SK-N-SH (cell line): ENCODE measurements around the gene SAG. TPM values are rescaled to one million over a fixed set of nuclear protein-coding genes. Genes with fewer than 3 reads are reported as not detected.

Experiments used
- CTCF ChIA-PET: fragments of 300-600, 350-600 bp; formaldehyde crosslinking; extraction: SDS; loops from one replicate; lab custom pipeline; 2021; lab: Yijun Ruan, JAX
- POLR2A ChIA-PET: fragments of 350-600 bp; sonication (Branson Sonifier 250); formaldehyde crosslinking; extraction: SDS; loops from one replicate; lab custom pipeline; 2020; ENCODE audit warnings: antibody characterized with exemption, inconsistent platforms; lab: Yijun Ruan, JAX
- DNase-seq: peaks from one replicate; pipeline ENCODE4 v3.0.0; 2012
- H2AFZ ChIP-seq: fragments of 200-600 bp; sonication (generic); 2 replicates; pipeline ENCODE4 v1.8.1; 2016; ENCODE audit warnings: antibody characterized with exemption, mild to moderate bottlenecking, low read depth
- H3F3A ChIP-seq: fragments of 200-600 bp; sonication (generic); replicated peaks from 2 replicates; pipeline ENCODE3; 2016; ENCODE audit warnings: antibody characterized with exemption, mild to moderate bottlenecking; ENCODE audit not compliant: insufficient read depth
- H3K27ac ChIP-seq, 2 experiments: fragments of 200-500 bp in 1 of 2; fragments of 200-600 bp in 1 of 2; sonication (Bioruptor generic) in 1 of 2; sonication (generic), shearing (Covaris generic) in 1 of 2; 2 replicates each; pipeline versions ENCODE4 v1.5.1 to v1.6.1; 2014 to 2016; ENCODE audit warnings: low read depth in 2 of 2, inconsistent platforms in 1 of 2, low read length in 1 of 2, mild to moderate bottlenecking in 1 of 2, mixed read lengths in 1 of 2
- H3K27me3 ChIP-seq: fragments of 200-600 bp; sonication (generic), shearing (Covaris generic); 2 replicates; pipeline ENCODE4 v1.6.1; 2016; ENCODE audit warnings: mixed run types; ENCODE audit not compliant: insufficient read depth
- H3K36me3 ChIP-seq, 2 experiments: fragments of 200-500 bp in 1 of 2; fragments of 200-600 bp in 1 of 2; sonication (Bioruptor generic) in 1 of 2; sonication (generic) in 1 of 2; replicated peaks in 1 of 2; 2 replicates each; pipeline versions ENCODE3 to v1.5.1; 2014 to 2016; ENCODE audit warnings: low read length in 1 of 2, mild to moderate bottlenecking in 1 of 2; ENCODE audit not compliant: insufficient read depth in 2 of 2, control insufficient read depth in 1 of 2
- H3K4me1 ChIP-seq, 2 experiments: fragments of 200-500 bp in 1 of 2; fragments of 200-600 bp in 1 of 2; sonication (Bioruptor generic) in 1 of 2; sonication (generic), shearing (Covaris generic) in 1 of 2; 2 replicates each; pipeline versions ENCODE4 v1.5.1 to v1.6.1; 2014 to 2016; ENCODE audit warnings: low read depth in 1 of 2, low read length in 1 of 2, mixed run types in 1 of 2; ENCODE audit not compliant: insufficient read depth in 2 of 2, control insufficient read depth in 1 of 2
- H3K4me2 ChIP-seq: fragments of 200-600 bp; sonication (generic), shearing (Covaris generic); 2 replicates; pipeline ENCODE4 v1.6.1; 2017; ENCODE audit warnings: mixed run types
- H3K4me3 ChIP-seq, 2 experiments: fragments of 200-500 bp in 1 of 2; fragments of 200-600 bp in 1 of 2; sonication (Bioruptor generic) in 1 of 2; sonication (generic), shearing (Covaris generic) in 1 of 2; 2 replicates each; pipeline versions ENCODE4 v1.5.1 to v1.8.1; 2014 to 2016; ENCODE audit warnings: low read depth in 2 of 2, inconsistent platforms in 1 of 2, low read length in 1 of 2, mild to moderate bottlenecking in 1 of 2, mixed read lengths in 1 of 2, moderate library complexity in 1 of 2
- H3K79me2 ChIP-seq: fragments of 200-600 bp; sonication (generic); 2 replicates; pipeline ENCODE4 v1.8.1; 2017; ENCODE audit warnings: mild to moderate bottlenecking; ENCODE audit not compliant: insufficient read depth
- H3K9ac ChIP-seq: fragments of 200-600 bp; sonication (generic); 2 replicates; pipeline ENCODE4 v1.6.1; 2017; ENCODE audit warnings: mixed run types
- H3K9me2 ChIP-seq: fragments of 200-600 bp; sonication (generic); 2 replicates; pipeline ENCODE4 v1.6.1; 2017; ENCODE audit warnings: mixed run types
- H3K9me3 ChIP-seq: fragments of 200-600 bp; sonication (generic); 2 replicates; pipeline ENCODE4 v1.6.1; 2017; ENCODE audit warnings: mixed run types, mild to moderate bottlenecking, moderate library complexity
- H4K20me1 ChIP-seq: fragments of 200-600 bp; sonication (generic); 2 replicates; pipeline ENCODE4 v1.6.1; 2017; ENCODE audit warnings: mild to moderate bottlenecking, mixed run types; ENCODE audit not compliant: insufficient read depth
- CHD2 ChIP-seq: fragments of 150-350 bp; IDR thresholded peaks from 2 replicates; pipeline ENCODE4 v1.6.1; 2018; ENCODE audit warnings: low read length; ENCODE audit not compliant: partially characterized antibody
- CTCF ChIP-seq: fragments of 200-600 bp; sonication (generic); IDR thresholded peaks from 2 replicates; pipeline ENCODE4 v1.6.1; 2017; ENCODE audit warnings: antibody characterized with exemption, mild to moderate bottlenecking, moderate library complexity
- EP300 ChIP-seq, 2 experiments: IDR thresholded peaks; 2 replicates each; pipeline versions ENCODE4 v1.4.0 to v1.6.1; 2012; ENCODE audit warnings: borderline replicate concordance in 1 of 2, low read depth in 1 of 2, low read length in 1 of 2
- FOXM1 ChIP-seq: IDR thresholded peaks from 2 replicates; pipeline ENCODE4 v1.4.0; 2012; ENCODE audit warnings: low read depth, mild to moderate bottlenecking
- GATA2 ChIP-seq: sonication (generic); formaldehyde crosslinking; IDR thresholded peaks from 2 replicates; pipeline ENCODE4 v1.5.0; 2020; ENCODE audit warnings: mild to moderate bottlenecking, missing genetic modification reagents
- IRF3 ChIP-seq: fragments of 150-350 bp; IDR thresholded peaks from 2 replicates; pipeline ENCODE4 v1.6.1; 2016; ENCODE audit warnings: mild to moderate bottlenecking, low read depth, low read length
- JUND ChIP-seq: IDR thresholded peaks from 2 replicates; pipeline ENCODE4 v1.4.0; 2012
- MEF2A ChIP-seq: IDR thresholded peaks from 2 replicates; pipeline ENCODE4 v1.4.0; 2012; ENCODE audit warnings: low read depth, borderline replicate concordance
- NFIC ChIP-seq: IDR thresholded peaks from 2 replicates; pipeline ENCODE4 v1.4.0; 2012; ENCODE audit warnings: borderline replicate concordance
- NRF1 ChIP-seq: IDR thresholded peaks from 2 replicates; pipeline ENCODE4 v1.6.1; 2012; ENCODE audit warnings: low read depth, mild to moderate bottlenecking, low read length
- PBX3 ChIP-seq: IDR thresholded peaks from 2 replicates; pipeline ENCODE4; 2012
- POLR2AphosphoS5 ChIP-seq: IDR thresholded peaks from 2 replicates; pipeline ENCODE4 v1.6.1; 2012; ENCODE audit warnings: low read depth, low read length
- RCOR1 ChIP-seq: fragments of 150-350 bp; IDR thresholded peaks from 2 replicates; pipeline ENCODE4 v1.6.1; 2017; ENCODE audit warnings: antibody characterized with exemption, low read length
- RXRA ChIP-seq: IDR thresholded peaks from 2 replicates; pipeline ENCODE4 v1.4.0; 2012; ENCODE audit warnings: low read depth, mild to moderate bottlenecking, borderline replicate concordance
- SIN3A ChIP-seq: IDR thresholded peaks from 2 replicates; pipeline ENCODE4 v1.6.1; 2012; ENCODE audit warnings: low read depth, mild to moderate bottlenecking, low read length, moderate library complexity, borderline replicate concordance
- TAF1 ChIP-seq: IDR thresholded peaks from 2 replicates; pipeline ENCODE4 v1.6.1; 2012; ENCODE audit warnings: low read depth, mild to moderate bottlenecking, low read length, moderate library complexity, borderline replicate concordance
- YY1 ChIP-seq: IDR thresholded peaks from 2 replicates; pipeline ENCODE4 v1.4.0; 2012; ENCODE audit warnings: low read depth, mild to moderate bottlenecking
- ZBTB33 ChIP-seq: IDR thresholded peaks from 2 replicates; pipeline ENCODE4 v1.4.0; 2012; ENCODE audit warnings: low read depth, borderline replicate concordance
- WGBS: methylation state at CpG from one replicate; pipeline ENCODE4 v1.1.6; 2017; ENCODE audit warnings: low lambda C conversion rate; 5-methylcytosine and 5-hydroxymethylcytosine counted together
- polyA plus RNA-seq, 3 experiments: library from polyadenylated mRNA; depleted of rRNA; stranded (reverse); fragments of >200 nt; gene quantifications; 2 replicates each; pipeline ENCODE4 v1.2.3, GENCODE V29; 2012

Gene SAG
- polyA plus RNA-seq, 1 of the 3 experiments (the other 2 are of a cell fraction): not detected

- no peaks in the 10 kb centered on the region for H3K79me2 ChIP-seq
- no peaks in the 10 kb centered on the region for H3K4me1 ChIP-seq
- TF ChIP-seq CTCF: no peak
- no peak for TF ChIP-seq RCOR1
- no peak for TF ChIP-seq MEF2A
- no peak for TF ChIP-seq SIN3A
- TF ChIP-seq ZBTB33: no peak
- no peak for TF ChIP-seq GATA2 (CRISPR knock-in tag)
- TF ChIP-seq EP300 (IDR thresholded peaks at IDR 0.05; ENCODE audit: borderline replicate concordance in 1 of 2, low read depth in 1 of 2, low read length in 1 of 2): no peak
- TF ChIP-seq IRF3: no peak
- no peak for TF ChIP-seq TAF1
- no peak for TF ChIP-seq POLR2AphosphoS5
- no peak for TF ChIP-seq PBX3
- no peak for TF ChIP-seq JUND
- no peak for TF ChIP-seq RXRA
- TF ChIP-seq CHD2: no peak
- TF ChIP-seq NFIC: no peak
- TF ChIP-seq YY1: no peak
- no peak for TF ChIP-seq NRF1
- no peak for TF ChIP-seq FOXM1
- H3K4me2 ChIP-seq: no peak overlapping the region
- ChIA-PET CTCF (interaction anchor here (0.9 to 1.4 kb wide), 3 partner anchors 15 to 51 kb away, joined by 3 read pairs; no protein-coding TSS in a partner anchor), POLR2A (no interaction called here)
- no peak for DNase-seq
- H3K9me2 ChIP-seq: no peaks in the 10 kb centered on the region
- 79% methylated on average over 6 of the region's 6 CpGs for WGBS
- H3F3A ChIP-seq: no peaks in the 10 kb centered on the region
- no peak overlapping the region for H3K4me3 ChIP-seq
- H2AFZ ChIP-seq: no peak overlapping the region
- no peaks in the 10 kb centered on the region for H4K20me1 ChIP-seq
- no peak overlapping the region for H3K27ac ChIP-seq
- H3K9me3 ChIP-seq: no peaks in the 10 kb centered on the region
- H3K9ac ChIP-seq: no peak overlapping the region
- no peaks in the 10 kb centered on the region for H3K36me3 ChIP-seq
- no peaks in the 10 kb centered on the region for H3K27me3 ChIP-seq
These were observed 5.8 kb upstream of the SAG start for GRCh38 chr2:233301811-233302210.
